Activated naive CD4-positive, alpha-beta T cell treated with anti-CD3 and anti-CD28 coated beads, Interleukin-2, amount 50 U/mL, for 72 hours (primary cell): Measurements from ENCODE around the gene PLEKHJ1. TPM values are rescaled to one million over a fixed set of nuclear protein-coding genes. Genes with fewer than 3 reads are reported as not detected.

Experiments
- ATAC-seq, 2 donors: fragments of 150-1000 bp; cut with Tn5 transposase; 2 replicates each; pipeline ENCODE4 v1.10.0; 2021; ENCODE audit warnings: mild to moderate bottlenecking in 2 of 2, moderate library complexity in 2 of 2
- DNase-seq, 2 donors: peaks; one replicate each; pipeline ENCODE4 v3.0.0; 2021 to 2022; ENCODE audit warnings: low spot score in 2 of 2
- H3K27ac Mint-ChIP-seq, 2 donors: one replicate each; pipeline ENCODE4 v1.8.0; 2022; ENCODE audit warnings: mild to moderate bottlenecking in 2 of 2, mixed read lengths in 2 of 2
- H3K36me3 Mint-ChIP-seq, 2 donors: one replicate each; pipeline ENCODE4 v1.8.0; 2022; ENCODE audit warnings: mixed read lengths in 2 of 2
- H3K9me3 Mint-ChIP-seq, 2 donors: one replicate each; pipeline ENCODE4 v1.8.0; 2022; ENCODE audit warnings: mixed read lengths in 2 of 2
- total RNA-seq, 2 donors: library from RNA; stranded (reverse); gene quantifications; one replicate each; pipeline ENCODE4 v1.2.3, GENCODE V29; 2022

The PLEKHJ1 gene
- total RNA-seq, 2 donors from 2014 or later: 41.9 to 69.9 TPM

DNA sequence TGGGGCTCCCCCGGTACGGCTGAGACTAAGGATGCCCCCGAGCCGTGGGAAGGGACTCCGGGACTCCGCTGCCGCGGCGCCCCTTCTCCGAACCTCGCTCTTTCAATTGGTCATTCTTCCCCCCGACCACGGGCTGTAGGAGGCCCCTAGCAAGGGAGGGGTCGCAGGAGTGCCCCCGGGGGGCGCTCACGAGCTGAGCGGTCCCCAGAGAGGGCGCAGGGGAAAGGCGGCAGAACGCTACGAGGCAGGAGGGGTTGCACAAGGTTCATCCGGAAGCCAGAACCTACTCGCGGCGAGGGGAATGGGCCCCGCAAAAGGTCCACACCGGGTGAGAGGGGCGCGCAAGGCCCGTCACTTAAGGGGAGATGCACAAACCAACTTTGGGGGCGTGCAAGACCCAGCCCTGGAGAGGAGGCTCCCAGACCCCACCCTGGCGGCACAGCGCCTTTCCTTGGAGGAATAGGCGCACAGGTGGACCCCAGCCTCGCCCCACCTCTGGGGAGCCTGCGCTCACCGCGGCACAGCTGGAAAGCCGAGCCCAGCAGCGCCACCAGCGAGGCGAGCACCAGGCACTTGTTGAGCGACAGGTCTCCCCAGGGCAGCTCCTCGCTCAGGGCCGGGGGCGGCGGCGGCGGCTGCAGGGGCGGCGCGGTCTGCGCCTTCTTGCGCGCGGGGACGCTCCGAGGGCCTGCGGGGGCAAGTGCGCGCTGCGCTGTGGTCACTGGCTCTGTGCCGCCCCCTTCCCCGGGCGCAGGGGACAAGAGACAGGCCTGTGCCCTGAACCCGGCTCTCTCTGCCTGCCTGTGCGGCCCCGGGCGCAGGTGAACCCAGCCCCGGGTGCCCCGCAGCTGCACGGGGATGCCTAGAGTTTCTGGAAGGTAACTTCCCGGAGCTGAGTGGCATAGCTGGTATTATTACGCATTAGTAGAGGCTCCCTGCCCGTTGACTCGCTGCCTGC lies 17.3 kb upstream of the PLEKHJ1 start:
- Mint-ChIP-seq H3K36me3 (no peaks in the 10 kb centered on the region), H3K27ac (no peak overlapping the region), H3K9me3 (no peaks in the 10 kb centered on the region)
- DNase-seq (peak in 1 of 2 donors; percentile 58), ATAC-seq (peak in 1 of 2 donors; percentile 30)

DNA sequence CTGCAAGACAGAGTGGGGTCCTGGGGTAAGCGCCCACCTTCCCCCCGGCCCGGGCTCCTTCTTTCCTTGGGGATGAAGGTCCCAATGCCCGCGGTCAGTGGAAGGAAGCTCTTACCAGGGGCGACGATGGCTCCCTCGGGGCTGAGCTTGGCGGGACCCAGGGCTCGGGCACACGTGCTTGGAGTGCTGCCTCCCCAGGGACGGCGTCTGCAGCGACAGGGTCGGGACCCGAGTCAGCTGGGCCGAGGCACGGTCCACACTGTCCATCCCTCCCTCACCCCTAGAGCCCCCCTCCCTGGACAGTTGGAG lies 16.6 kb upstream of the PLEKHJ1 start:
- ATAC-seq: no peak
- H3K27ac Mint-ChIP-seq: peak overlapping the region in 1 of 2 donors; percentile 29

DNA sequence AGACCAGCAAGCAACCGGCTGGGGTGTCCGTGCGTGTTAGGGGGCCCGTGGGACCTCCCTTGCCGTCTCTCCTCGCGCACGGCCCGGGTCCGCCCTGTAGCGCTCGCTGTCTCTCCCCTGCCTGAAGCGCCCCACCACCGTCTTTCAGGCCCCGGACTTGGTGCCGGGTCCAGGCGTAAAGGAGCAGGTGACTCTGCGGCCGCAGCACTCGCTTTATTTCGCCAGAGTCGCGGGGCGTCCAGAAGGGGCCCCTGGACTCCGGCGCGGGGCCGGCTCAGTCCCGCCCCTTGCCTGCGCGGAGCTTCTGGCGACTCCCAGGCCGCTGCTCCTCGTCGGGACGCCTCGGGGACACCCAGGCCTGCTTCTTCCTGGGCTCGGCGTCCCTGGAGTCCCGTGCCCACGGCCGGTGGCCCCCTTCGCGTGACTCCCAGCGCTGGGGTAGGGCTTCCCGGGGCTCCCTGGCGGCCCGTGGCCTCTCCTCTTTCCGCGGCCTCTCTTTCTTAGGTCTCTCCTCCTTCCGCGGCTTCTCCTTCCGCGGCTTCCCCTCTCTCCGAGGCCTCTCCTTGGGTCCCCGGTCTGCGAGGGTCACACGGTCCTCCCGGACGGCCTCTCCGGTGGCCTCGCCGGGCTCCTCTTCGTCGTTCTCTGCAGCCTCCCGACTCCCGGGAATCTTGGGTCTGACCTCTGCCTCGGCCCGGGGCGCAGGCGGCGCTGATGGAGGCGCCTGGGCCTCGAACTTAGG lies 16.1 kb upstream of the PLEKHJ1 start:
- no peak for ATAC-seq
- no peaks in the 10 kb centered on the region for H3K9me3 Mint-ChIP-seq
- H3K27ac Mint-ChIP-seq: peak overlapping the region in 1 of 2 donors; percentile 29
- DNase-seq: no peak
- no peaks in the 10 kb centered on the region for H3K36me3 Mint-ChIP-seq

More for the DNA sequence above, 16.6 kb upstream of the PLEKHJ1 start:
- DNase-seq: no peak
- Mint-ChIP-seq H3K36me3 (no peaks in the 10 kb centered on the region), H3K9me3 (no peaks in the 10 kb centered on the region)

DNA sequence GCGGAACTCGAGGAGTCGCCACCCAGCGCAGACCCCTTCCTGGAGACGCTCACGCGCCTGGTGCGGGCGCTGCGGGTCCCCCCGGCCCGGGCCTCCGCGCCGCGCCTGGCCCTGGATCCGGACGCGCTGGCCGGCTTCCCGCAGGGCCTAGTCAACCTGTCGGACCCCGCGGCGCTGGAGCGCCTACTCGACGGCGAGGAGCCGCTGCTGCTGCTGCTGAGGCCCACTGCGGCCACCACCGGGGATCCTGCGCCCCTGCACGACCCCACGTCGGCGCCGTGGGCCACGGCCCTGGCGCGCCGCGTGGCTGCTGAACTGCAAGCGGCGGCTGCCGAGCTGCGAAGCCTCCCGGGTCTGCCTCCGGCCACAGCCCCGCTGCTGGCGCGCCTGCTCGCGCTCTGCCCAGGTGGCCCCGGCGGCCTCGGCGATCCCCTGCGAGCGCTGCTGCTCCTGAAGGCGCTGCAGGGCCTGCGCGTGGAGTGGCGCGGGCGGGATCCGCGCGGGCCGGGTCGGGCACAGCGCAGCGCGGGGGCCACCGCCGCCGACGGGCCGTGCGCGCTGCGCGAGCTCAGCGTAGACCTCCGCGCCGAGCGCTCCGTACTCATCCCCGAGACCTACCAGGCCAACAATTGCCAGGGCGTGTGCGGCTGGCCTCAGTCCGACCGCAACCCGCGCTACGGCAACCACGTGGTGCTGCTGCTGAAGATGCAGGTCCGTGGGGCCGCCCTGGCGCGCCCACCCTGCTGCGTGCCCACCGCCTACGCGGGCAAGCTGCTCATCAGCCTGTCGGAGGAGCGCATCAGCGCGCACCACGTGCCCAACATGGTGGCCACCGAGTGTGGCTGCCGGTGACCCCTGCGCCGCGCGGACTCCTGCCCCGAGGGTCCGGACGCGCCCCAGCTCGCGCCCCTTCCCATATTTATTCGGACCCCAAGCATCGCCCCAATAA lies 15.3 kb upstream of the PLEKHJ1 start:
- Mint-ChIP-seq H3K9me3 (no peaks in the 10 kb centered on the region), H3K36me3 (no peaks in the 10 kb centered on the region), H3K27ac (no peak overlapping the region)
- ATAC-seq (peak; percentile 10 to 11), DNase-seq (no peak)

DNA sequence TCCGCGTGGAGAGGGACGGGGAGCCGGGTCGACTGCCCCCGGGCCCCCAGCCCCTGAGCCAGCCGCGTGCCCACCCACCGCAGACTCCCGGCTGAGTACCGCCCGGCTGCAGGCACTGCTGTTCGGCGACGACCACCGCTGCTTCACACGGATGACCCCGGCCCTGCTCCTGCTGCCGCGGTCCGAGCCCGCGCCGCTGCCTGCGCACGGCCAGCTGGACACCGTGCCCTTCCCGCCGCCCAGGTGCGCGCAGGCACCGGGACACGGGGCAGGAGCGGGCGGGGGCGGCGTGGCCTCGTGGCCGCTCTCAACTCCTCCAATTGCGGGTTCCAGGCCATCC lies 14.6 kb upstream of the PLEKHJ1 start:
- H3K9me3 Mint-ChIP-seq: no peaks in the 10 kb centered on the region
- DNase-seq (no peak), ATAC-seq (peak in 1 of 2 donors; percentile 7)
- H3K27ac Mint-ChIP-seq: no peak overlapping the region
- H3K36me3 Mint-ChIP-seq: peaks cover 2 to 4% of the 10 kb centered on the region in 2 donors

DNA sequence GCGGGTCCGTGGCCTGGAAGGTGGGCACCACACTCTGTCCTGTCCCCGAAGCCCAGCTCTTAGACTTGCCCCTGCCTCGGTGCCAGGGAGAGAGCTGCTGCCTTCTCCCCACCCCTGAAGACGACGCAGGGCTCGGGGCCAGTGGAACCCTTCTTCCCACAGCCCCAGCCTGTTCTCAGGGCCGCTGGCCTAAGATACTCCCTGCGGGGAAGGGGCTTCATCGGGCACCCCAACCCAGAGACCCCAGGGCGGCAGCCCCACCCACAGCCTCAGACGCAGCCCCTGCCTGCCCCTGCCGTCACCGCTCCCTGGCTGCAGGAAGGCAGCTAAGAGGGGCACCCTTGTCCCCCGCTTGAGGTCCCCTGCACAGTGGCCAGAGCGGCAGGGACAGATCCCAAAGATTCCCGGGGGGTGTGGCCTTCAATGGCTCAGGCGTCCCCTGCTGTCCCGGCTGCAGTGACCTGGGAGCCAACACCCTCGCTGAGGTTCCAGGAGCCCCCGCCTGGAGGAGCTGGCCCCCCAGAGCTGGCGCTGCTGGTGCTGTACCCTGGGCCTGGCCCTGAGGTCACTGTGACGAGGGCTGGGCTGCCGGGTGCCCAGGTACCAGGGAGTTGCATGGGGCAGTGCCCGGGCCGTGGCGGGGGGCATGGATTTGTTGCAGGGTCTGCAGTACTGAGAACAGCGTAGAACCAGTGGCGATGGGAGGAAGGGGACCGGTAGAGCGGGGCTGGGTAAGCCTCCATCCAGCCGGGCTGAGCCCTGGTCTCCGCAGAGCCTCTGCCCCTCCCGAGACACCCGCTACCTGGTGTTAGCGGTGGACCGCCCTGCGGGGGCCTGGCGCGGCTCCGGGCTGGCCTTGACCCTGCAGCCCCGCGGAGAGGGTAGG lies 14.0 kb upstream of the PLEKHJ1 start:
- peak overlapping the region in 1 of 2 donors; percentile 65 for H3K27ac Mint-ChIP-seq
- DNase-seq (no peak), ATAC-seq (peak in 1 of 2 donors; percentile 24)
- peaks cover 5 to 9% of the 10 kb centered on the region in 2 donors for H3K36me3 Mint-ChIP-seq
- no peaks in the 10 kb centered on the region for H3K9me3 Mint-ChIP-seq

DNA sequence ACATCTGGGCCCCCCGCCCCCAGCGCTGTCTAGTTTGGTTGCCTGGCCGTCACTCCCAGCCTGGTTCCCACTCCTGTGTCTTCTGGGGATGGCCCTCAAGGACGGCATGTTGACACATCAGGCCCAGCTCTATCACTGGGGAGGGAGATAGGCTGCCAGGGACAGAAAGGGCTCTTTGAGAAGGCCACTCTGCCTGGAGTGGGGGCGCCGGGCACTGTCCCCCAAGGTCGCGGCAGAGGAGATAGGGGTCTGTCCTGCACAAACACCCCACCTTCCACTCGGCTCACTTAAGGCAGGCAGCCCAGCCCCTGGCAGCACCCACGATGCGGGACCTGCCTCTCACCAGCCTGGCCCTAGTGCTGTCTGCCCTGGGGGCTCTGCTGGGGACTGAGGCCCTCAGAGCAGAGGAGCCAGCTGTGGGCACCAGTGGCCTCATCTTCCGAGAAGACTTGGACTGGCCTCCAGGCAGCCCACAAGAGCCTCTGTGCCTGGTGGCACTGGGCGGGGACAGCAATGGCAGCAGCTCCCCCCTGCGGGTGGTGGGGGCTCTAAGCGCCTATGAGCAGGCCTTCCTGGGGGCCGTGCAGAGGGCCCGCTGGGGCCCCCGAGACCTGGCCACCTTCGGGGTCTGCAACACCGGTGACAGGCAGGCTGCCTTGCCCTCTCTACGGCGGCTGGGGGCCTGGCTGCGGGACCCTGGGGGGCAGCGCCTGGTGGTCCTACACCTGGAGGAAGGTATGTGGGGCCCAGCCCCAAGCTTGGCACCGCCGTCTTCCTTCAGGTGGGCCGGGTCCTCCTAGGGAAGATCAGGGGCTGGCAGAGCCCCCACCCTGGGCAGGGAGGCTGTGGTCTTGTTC lies 13.1 kb upstream of the PLEKHJ1 start, which contains the start of gene AMH:
Gene AMH (plus strand): TSS at position 314 of the 857 bp plus-strand sequence. CDS start 10 bp downstream, at position 324.
- H3K27ac Mint-ChIP-seq: peak within 1 kb of the TSS in 1 of 2 donors; percentile 65
- peaks cover 5 to 9% of the 10 kb centered on the region in 2 donors for H3K36me3 Mint-ChIP-seq
- DNase-seq (no peak), ATAC-seq (no peak)
- H3K9me3 Mint-ChIP-seq: no peaks in the 10 kb centered on the region

DNA sequence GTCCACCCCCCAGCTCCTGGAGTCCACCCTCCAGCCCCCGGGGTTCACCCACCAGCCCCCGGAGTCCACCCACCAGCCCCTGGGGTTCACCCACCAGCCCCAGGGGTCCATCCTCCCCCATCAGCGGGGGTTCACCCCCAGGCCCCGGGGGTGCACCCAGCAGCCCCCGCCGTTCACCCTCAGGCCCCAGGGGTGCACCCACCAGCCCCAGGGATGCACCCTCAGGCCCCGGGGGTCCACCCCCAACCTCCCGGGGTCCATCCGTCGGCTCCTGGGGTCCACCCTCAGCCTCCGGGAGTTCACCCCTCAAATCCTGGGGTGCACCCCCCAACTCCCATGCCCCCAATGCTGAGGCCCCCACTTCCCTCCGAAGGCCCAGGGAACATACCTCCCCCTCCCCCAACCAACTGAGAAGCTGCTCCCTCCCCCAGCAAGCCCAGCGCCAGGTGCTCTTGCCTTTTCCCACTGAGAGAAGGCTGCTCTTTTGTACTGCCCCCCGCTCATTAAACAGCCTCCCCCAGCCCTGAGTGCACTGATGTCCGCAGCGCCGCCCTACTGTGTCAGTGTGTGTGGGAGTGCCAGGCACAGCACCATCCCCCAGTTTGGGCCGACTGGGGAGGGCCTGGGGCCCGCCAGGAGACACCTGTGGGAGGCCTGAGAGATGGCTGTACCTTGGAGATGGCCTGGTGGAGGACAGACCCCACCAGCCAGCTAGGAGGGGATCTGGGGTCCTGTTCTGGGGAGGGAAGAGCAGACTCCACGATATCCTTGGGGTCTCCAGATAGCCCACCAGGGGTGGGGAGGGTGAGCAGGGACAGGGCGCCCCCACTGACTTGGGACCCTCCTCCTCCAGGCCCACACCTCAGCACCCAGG lies 12.2 kb upstream of the PLEKHJ1 start:
- H3K9me3 Mint-ChIP-seq: no peaks in the 10 kb centered on the region

DNA sequence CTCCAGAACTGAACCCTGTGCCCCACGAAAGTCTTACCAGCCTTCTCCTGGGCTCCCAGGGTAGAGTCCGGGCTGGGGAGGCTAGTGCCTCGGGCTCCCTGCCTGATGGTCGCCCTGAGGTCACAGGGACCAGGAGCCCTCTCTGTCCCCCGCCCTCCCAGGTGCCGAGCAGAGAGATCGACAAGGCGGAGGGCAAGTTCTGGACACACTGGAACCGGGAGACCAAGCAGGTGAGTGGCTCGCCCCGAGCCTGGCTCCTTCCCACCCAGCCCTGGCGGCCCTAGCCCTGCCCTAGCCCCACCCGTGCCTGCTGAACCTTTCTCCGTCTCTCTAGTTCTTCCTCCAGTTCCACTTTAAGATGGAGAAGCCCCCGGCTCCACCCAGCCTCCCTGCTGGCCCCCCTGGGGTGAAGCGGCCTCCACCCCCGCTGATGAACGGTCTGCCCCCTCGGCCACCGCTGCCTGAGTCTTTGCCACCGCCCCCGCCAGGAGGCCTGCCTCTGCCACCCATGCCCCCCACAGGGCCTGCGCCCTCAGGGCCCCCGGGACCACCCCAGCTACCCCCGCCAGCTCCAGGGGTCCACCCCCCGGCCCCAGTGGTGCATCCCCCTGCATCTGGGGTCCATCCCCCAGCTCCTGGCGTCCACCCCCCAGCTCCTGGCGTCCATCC lies 11.4 kb upstream of the PLEKHJ1 start:
- no peak for ATAC-seq
- no peak for DNase-seq
- peaks cover 11 to 13% of the 10 kb centered on the region in 2 donors for H3K36me3 Mint-ChIP-seq
- no peaks in the 10 kb centered on the region for H3K9me3 Mint-ChIP-seq
- no peak overlapping the region for H3K27ac Mint-ChIP-seq

More for the DNA sequence above, 12.2 kb upstream of the PLEKHJ1 start:
- no peak overlapping the region for H3K27ac Mint-ChIP-seq
- ATAC-seq (no peak), DNase-seq (no peak)
- peaks cover 8 to 9% of the 10 kb centered on the region in 2 donors for H3K36me3 Mint-ChIP-seq

DNA sequence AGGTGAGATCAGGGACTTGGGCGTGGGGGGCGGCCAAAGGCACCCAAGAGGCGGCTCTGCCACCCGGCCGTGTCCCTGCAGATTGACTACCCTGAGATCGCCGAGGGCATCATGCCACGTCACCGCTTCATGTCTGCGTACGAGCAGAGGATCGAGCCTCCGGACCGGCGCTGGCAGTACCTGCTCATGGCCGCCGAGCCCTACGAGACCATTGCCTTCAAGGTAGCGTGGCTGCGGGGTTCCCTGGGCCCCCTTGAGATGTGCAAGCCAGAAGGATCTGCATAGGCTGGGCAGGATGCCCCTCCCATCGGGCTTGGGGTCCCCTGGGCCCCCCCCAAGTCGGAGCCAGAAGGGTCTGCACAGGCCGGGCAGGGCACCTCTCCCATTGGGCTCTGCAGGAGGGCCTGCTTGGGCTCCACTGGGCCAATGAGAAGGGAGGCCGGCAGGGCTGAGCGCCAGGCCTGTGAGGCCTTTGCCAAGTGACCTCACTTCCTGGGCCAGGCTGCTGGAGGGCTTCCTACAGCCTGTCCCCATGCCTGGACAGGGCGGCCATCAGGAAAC lies 10.8 kb upstream of the PLEKHJ1 start:
- no peak for DNase-seq
- no peaks in the 10 kb centered on the region for H3K9me3 Mint-ChIP-seq
- peaks cover 15 to 16% of the 10 kb centered on the region in 2 donors for H3K36me3 Mint-ChIP-seq
- ATAC-seq: no peak
- no peak overlapping the region for H3K27ac Mint-ChIP-seq

DNA sequence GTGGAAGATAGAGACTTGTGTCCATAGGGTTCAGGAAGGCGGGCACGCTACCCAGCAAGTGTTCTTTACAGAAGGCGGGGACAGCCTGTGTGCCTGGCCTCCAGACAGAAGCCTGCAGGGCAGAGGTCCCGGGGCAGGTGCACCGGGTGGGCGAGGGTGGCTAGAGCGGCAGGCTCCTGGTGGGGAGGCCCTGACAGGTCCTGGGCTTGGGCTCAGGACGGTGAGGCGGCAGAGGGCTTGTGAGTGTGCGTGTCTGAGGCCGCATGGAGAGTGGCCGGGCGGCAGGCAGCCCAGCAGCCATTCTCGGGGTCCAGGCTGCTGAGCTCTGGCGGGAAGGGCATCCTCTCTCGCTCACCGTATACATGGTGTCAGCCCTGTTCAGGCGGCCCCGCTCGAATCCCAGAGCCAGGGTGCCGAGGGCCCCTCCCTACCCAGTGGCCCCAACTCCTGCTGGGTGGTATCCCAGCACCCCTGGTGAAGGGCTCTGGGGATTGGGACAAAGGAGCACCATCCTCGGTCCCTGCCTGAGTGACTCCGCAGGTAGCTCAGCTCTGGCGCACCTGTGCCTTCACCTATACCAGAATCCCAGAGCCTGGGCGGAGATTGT lies 10.0 kb upstream of the PLEKHJ1 start:
- ATAC-seq: no peak
- no peak for DNase-seq
- peaks cover 15 to 16% of the 10 kb centered on the region in 2 donors for H3K36me3 Mint-ChIP-seq
- no peaks in the 10 kb centered on the region for H3K9me3 Mint-ChIP-seq
- no peak overlapping the region for H3K27ac Mint-ChIP-seq

DNA sequence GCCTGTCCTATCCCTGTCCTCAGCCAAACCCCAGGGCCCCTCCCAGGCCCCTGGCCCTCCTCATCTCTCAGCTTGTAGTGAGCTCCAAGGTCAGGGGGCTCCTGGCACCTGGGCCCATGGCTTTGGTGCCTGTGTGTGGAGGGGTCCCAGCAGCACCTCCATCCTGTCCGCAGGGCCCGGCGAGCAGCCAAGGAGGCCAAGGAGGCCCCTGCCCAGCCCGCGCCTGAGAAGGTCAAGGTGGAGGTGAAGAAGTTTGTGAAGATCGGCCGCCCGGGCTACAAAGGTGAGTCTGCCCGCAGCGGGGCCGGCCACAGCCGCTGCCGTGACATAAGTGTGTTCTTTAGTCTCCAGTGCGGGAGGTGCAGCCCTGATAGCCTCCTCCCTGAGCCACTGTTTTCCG lies 9.1 kb upstream of the PLEKHJ1 start:
- ATAC-seq (no peak), DNase-seq (no peak)
- H3K36me3 Mint-ChIP-seq: peaks cover 19% of the 10 kb centered on the region in 2 donors
- no peak overlapping the region for H3K27ac Mint-ChIP-seq
- no peaks in the 10 kb centered on the region for H3K9me3 Mint-ChIP-seq

DNA sequence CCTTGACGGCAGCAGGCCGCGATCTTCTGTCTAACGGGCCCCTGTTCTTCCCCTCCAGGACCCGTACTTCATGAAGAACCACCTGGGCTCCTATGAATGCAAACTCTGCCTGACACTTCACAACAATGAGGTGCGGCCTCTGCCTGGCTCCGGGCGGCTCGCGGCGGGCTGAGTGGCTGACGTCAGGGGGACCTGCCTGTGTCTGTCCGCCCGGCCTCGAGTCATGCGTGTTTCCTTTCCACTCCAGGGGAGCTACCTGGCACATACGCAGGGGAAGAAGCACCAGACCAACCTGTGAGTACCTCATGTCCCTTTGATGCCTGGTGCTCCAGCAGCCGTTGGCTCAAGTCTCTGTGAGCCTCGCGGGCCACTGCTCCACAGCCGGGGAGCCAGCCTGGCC lies 8.4 kb upstream of the PLEKHJ1 start:
- Mint-ChIP-seq H3K36me3 (peaks cover 25 to 27% of the 10 kb centered on the region in 2 donors), H3K9me3 (no peaks in the 10 kb centered on the region), H3K27ac (no peak overlapping the region)
- no peak for DNase-seq
- ATAC-seq: no peak
